GM12891 (cell line): ENCODE results near the gene FSCN2.

ENCODE experiments used
- DNase-seq: peaks from one replicate; pipeline ENCODE4 v3.0.0; 2011; ENCODE audit warnings: low spot score; ENCODE audit not compliant: insufficient read length
- FAIRE-seq: peaks from 2 replicates; lab custom pipeline; 2011; peaks lifted over from hg19 to GRCh38; lab: Jason Lieb, UNC
- PAX5 ChIP-seq: IDR thresholded peaks from 2 replicates; pipeline ENCODE4 v1.6.1; 2011; ENCODE audit warnings: low read length, moderate library complexity, mild to moderate bottlenecking; ENCODE audit not compliant: insufficient read depth, severe bottlenecking
- POLR2A ChIP-seq: IDR thresholded peaks from 2 replicates; pipeline ENCODE4 v1.6.1; 2011; ENCODE audit warnings: low read depth, low read length, control low read depth
- POLR2AphosphoS5 ChIP-seq: IDR thresholded peaks from 2 replicates; pipeline ENCODE4 v1.6.1; 2011; ENCODE audit warnings: low read depth, low read length, control low read depth
- POU2F2 ChIP-seq: IDR thresholded peaks from 2 replicates; pipeline ENCODE4 v1.6.1; 2011; ENCODE audit warnings: low read depth, mild to moderate bottlenecking, control low read depth, low read length, moderate library complexity
- SPI1 ChIP-seq: IDR thresholded peaks from 2 replicates; pipeline ENCODE4 v1.6.1; 2011; ENCODE audit warnings: low read depth, low read length, control low read depth
- TAF1 ChIP-seq: IDR thresholded peaks from 2 replicates; pipeline ENCODE4 v1.6.1; 2011; ENCODE audit warnings: low read depth, low read length, control low read depth

The FSCN2 gene

GRCh38 chr17:81518113-81518784 is 9.9 kb upstream of the FSCN2 start:
- DNase-seq (no peak), FAIRE-seq (no peak)
- no peak for TF ChIP-seq POU2F2
- TF ChIP-seq TAF1, result 0 out of 2 replicates have a peak, but pooled peaks have one; percentile 0

GRCh38 chr17:81518785-81519283 is 9.3 kb upstream of the FSCN2 start:
- TF ChIP-seq POU2F2 (no peak), POLR2A (no peak), SPI1 (peak; percentile 65), PAX5 (no peak)
- DNase-seq (no peak), FAIRE-seq (peak; percentile 76)

GRCh38 chr17:81519284-81520020 is 8.7 kb upstream of the FSCN2 start:
- peak; percentile 70 for FAIRE-seq
- TF ChIP-seq TAF1, result no peak
- TF ChIP-seq SPI1, result no peak
- TF ChIP-seq POLR2AphosphoS5, result no peak; the same call in 1 of the 2 replicates
- no peak for TF ChIP-seq POU2F2
- peak; percentile 79 for DNase-seq

DNA sequence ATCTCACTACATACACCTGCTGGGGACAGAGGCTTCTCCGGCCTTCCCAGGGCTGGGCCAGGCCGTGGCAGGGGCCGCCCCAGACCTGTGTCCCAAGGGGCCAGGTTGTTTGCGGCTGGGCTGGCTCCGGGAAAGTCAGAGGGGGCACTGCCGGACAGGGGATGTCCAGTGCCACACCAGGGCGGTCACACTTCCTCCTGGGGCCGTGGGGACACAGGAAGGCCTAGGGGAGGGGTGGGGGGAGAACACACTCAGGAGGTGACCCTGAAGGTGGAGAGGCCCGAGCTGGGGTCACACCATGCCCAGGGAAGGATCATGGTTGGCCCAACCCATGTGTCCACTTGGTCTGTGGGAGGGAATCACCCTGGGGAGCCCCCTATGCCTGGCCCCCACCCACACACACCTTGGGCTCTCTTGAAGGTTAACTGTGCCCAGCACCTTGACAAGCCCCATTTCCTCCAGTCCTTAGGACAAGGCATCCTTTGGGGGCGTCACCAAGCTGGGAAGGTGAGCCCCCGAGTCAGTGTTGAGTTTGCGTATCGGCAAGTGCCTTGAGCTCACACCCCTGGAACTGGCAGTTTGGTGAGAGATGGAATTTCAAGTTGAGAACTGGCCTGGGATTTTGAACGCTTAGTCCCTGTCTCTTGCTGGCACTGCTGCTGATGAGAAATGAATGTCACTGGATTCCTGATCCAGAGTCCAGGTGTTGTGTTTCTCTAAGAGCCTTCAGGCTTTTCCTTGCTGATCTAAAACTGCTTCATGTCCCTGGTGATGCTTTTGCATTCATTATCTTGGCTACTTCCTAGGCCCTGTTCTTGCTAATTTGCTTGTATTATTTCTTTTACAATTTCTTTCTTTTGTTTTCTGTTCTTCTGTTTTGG is 7.9 kb upstream of the FSCN2 start:
- TF ChIP-seq POLR2A, result 0 out of 2 replicates have a peak, but pooled peaks have one; percentile 30
- no peak for TF ChIP-seq TAF1
- TF ChIP-seq POU2F2, result 0 out of 2 replicates have a peak, but pooled peaks have one; percentile 20
- no peak for TF ChIP-seq POLR2AphosphoS5
- FAIRE-seq (no peak), DNase-seq (no peak)

- TF ChIP-seq PAX5 (no peak), POLR2A (no peak), POLR2AphosphoS5 (no peak), SPI1 (no peak), POU2F2 (no peak), TAF1 (no peak)
- DNase-seq (no peak), FAIRE-seq (no peak)
These were observed 5.4 kb upstream of the FSCN2 start for GRCh38 chr17:81522491-81523401.

DNA sequence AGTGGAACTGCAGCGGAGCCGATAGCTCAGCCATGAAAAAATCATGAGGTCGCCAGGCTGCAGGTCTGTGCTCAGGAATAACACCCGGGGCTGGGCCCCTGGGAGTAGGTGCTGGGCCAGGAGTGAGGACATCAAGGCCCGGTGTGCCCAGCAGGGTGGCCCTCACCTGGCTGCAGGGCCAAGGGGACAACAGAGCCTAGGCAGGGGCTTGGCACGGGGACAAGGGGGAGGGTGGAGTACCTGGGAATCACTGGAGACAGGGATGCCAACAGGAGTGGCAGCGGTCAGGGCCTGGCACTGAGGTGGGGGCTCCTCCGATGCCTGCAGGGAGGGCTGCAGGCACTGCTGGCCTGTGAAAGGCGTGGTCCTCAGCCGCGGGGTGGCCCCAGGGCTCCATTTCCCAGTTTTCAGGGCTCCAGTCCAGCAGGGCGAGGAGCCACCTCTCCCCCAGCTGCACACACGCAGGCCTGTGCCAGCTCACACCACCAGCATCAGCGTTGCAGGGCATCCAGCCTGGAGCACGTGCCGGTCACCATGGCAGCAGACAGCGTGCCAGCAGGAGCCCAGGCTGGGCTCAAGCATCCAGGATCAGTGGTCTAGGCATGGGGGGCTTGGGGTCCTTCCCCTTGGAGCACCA is 4.7 kb upstream of the FSCN2 start:
- DNase-seq, result no peak
- no peak for FAIRE-seq
- no peak for TF ChIP-seq POU2F2
- no peak for TF ChIP-seq POLR2AphosphoS5
- no peak for TF ChIP-seq POLR2A
- TF ChIP-seq TAF1, result no peak
- TF ChIP-seq PAX5, result no peak
- TF ChIP-seq SPI1, result no peak

DNA sequence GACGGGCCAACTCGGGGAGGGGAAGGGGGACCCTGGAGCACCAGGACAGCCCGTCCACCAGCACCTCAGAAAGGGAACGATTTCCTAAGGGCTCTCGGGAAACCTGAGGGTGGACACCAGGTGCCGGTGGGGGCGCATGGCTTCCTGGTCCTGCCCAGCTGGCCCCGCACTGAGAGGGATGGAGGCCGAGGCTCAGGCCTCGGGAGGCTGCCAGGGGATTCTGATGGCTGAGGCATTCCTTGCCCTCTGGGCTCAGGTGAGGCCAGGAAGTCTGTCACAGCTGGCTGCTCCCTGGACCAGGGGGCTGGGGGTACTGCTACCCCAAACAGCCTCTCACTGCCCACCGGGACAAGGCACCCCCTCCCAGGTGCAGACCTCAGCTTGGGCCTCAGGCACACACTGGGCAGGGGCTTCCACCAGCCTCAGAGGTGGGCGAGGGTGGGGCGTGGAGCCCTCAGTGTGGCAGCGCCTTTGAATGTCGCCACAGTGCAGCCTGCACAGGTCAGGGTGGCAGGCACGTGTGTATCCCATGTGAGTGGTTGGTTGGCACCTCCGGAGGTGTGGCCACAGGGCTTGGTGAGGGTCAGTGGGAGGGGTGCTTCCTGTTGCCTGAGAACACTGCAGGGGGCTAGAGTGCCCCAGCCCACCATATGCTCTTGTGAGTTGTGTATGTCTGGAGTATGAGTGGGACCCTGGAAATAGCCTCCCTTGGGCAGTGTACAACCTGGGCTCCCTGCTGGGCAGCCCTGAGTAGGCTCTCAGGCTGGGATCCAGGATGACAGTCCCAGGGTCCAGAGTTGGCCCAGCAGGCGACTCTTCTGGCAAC is 3.9 kb upstream of the FSCN2 start:
- no peak for FAIRE-seq
- DNase-seq, result no peak
- TF ChIP-seq POLR2AphosphoS5 (no peak), POU2F2 (no peak), SPI1 (no peak), POLR2A (no peak), TAF1 (no peak), PAX5 (no peak)

DNA sequence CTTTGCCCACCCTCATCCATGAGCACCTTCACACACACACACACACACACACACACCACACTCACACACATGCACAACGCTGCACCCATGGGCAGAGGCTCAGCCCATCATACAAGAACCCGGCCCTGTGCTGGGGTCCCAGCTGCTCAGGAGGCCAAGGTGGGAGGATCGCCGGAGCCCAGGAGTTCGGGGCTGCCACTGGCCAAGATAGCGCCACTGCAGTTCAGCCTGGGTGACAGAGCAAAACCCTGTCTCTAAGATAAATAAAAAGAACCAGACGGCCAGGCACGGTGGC is 3.4 kb upstream of the FSCN2 start:
- no peak for FAIRE-seq
- no peak for DNase-seq
- TF ChIP-seq TAF1 (no peak), PAX5 (no peak), SPI1 (no peak), POLR2A (no peak), POU2F2 (no peak), POLR2AphosphoS5 (no peak)
